Chondrocyte (in vitro differentiated cells): ENCODE measurements around the gene B3GNT9. TPM values are rescaled to one million over a fixed set of nuclear protein-coding genes. Genes with fewer than 3 reads are reported as not detected.
A peak's percentile ranks its signal among the peaks of the same experiment; 100 is the strongest.

ENCODE experiments used
- DNase-seq: peaks from one replicate; pipeline ENCODE4 v3.0.0; 2021; ENCODE audit warnings: mixed read lengths, low spot score
- H3K27ac Mint-ChIP-seq: one replicate; pipeline ENCODE4 v1.8.0; 2021; ENCODE audit warnings: mild to moderate bottlenecking, moderate library complexity, mixed read lengths; ENCODE audit not compliant: unreplicated experiment
- H3K27me3 Mint-ChIP-seq: 2 replicates; pipeline ENCODE4 v1.8.0; 2021; ENCODE audit warnings: low read depth, mixed read lengths
- H3K36me3 Mint-ChIP-seq: 2 replicates; pipeline ENCODE4 v1.8.0; 2021; ENCODE audit warnings: low read depth, mixed read lengths
- H3K4me1 Mint-ChIP-seq: 2 replicates; pipeline ENCODE4 v1.8.0; 2021; ENCODE audit warnings: low read depth, mild to moderate bottlenecking, mixed read lengths
- H3K4me3 Mint-ChIP-seq: one replicate; pipeline ENCODE4 v1.8.0; 2021; ENCODE audit warnings: mild to moderate bottlenecking, moderate library complexity, mixed read lengths; ENCODE audit not compliant: unreplicated experiment
- H3K9me3 Mint-ChIP-seq: 2 replicates; pipeline ENCODE4 v1.8.0; 2021; ENCODE audit warnings: low read depth, mixed read lengths
- CTCF ChIP-seq: fragments of 200-600 bp; sonication (generic); IDR thresholded peaks from 2 replicates; pipeline ENCODE4 v1.5.0; 2021; ENCODE audit warnings: antibody characterized with exemption, mild to moderate bottlenecking, moderate library complexity
- total RNA-seq: library from RNA; stranded (reverse); gene quantifications from 3 replicates; pipeline ENCODE4 v1.2.1, GENCODE V29; 2021

The B3GNT9 gene
- total RNA-seq, 1 donor from 2014 or later = 41.4 TPM

GRCh38 chr16:67197704-67198103 lies 46.9 kb upstream of the B3GNT9 start:
- H3K36me3 Mint-ChIP-seq = peaks cover 25% of the 10 kb centered on the region
- H3K4me1 Mint-ChIP-seq = peaks cover 25% of the 10 kb centered on the region
- no peaks in the 10 kb centered on the region for H3K9me3 Mint-ChIP-seq
- DNase-seq = no peak
- H3K27me3 Mint-ChIP-seq = no peaks in the 10 kb centered on the region
- H3K4me3 Mint-ChIP-seq = no peak overlapping the region
- no peak for TF ChIP-seq CTCF
- no peak overlapping the region for H3K27ac Mint-ChIP-seq

GRCh38 chr16:67196881-67197280 lies 46.1 kb upstream of the B3GNT9 start:
- Mint-ChIP-seq H3K4me3 (no peak overlapping the region), H3K27ac (no peak overlapping the region), H3K27me3 (no peaks in the 10 kb centered on the region), H3K36me3 (peaks cover 25% of the 10 kb centered on the region), H3K9me3 (no peaks in the 10 kb centered on the region), H3K4me1 (peaks cover 29% of the 10 kb centered on the region)
- no peak for DNase-seq
- TF ChIP-seq CTCF = no peak

GRCh38 chr16:67195676-67196075 lies 44.9 kb upstream of the B3GNT9 start:
- H3K4me1 Mint-ChIP-seq = peaks cover 36% of the 10 kb centered on the region
- H3K27ac Mint-ChIP-seq = no peak overlapping the region
- H3K27me3 Mint-ChIP-seq = no peaks in the 10 kb centered on the region
- no peak for TF ChIP-seq CTCF
- no peak overlapping the region for H3K4me3 Mint-ChIP-seq
- peak; percentile 69 for DNase-seq
- no peaks in the 10 kb centered on the region for H3K9me3 Mint-ChIP-seq
- peaks cover 25% of the 10 kb centered on the region for H3K36me3 Mint-ChIP-seq

DNA sequence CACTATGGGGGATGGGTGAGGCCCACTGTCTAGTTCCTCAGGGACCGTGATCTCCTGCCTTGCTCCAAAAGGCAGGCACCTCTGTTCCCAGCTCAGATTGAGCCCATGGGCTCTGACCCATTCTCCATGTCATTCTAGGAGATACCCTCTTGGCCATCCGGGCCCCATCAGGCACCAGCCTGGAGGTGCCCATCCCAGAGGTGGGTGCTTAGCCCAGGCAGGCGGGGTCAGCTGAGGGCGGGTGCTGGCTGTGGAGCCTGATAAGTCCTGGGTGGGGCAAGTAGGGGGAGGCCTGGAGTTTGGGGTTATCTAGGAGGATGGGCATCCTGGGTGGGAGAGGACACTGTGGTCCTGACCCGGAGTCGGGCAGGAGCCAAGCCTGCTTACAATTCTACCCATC lies 43.5 kb upstream of the B3GNT9 start:
- peak overlapping the region; percentile 17 for H3K27ac Mint-ChIP-seq
- H3K27me3 Mint-ChIP-seq = no peaks in the 10 kb centered on the region
- H3K9me3 Mint-ChIP-seq = no peaks in the 10 kb centered on the region
- TF ChIP-seq CTCF = no peak
- no peak for DNase-seq
- H3K4me3 Mint-ChIP-seq = peak overlapping the region; percentile 87
- peaks cover 25% of the 10 kb centered on the region for H3K36me3 Mint-ChIP-seq
- H3K4me1 Mint-ChIP-seq = peaks cover 36% of the 10 kb centered on the region

GRCh38 chr16:67193536-67193935 lies 42.7 kb upstream of the B3GNT9 start:
- no peaks in the 10 kb centered on the region for H3K9me3 Mint-ChIP-seq
- no peaks in the 10 kb centered on the region for H3K27me3 Mint-ChIP-seq
- TF ChIP-seq CTCF = no peak
- peak overlapping the region; percentile 45 for H3K27ac Mint-ChIP-seq
- H3K4me3 Mint-ChIP-seq = peak overlapping the region; percentile 87
- H3K36me3 Mint-ChIP-seq = peaks cover 25% of the 10 kb centered on the region
- peaks cover 36% of the 10 kb centered on the region for H3K4me1 Mint-ChIP-seq
- no peak for DNase-seq
